CD1c-positive myeloid dendritic cell (primary cell): ENCODE data around the gene MTA1.

ENCODE experiments used
- DNase-seq: peaks from one replicate; pipeline ENCODE4 v3.0.0-alpha.2; 2016; ENCODE audit errors: extremely low spot score

The MTA1 gene

DNA sequence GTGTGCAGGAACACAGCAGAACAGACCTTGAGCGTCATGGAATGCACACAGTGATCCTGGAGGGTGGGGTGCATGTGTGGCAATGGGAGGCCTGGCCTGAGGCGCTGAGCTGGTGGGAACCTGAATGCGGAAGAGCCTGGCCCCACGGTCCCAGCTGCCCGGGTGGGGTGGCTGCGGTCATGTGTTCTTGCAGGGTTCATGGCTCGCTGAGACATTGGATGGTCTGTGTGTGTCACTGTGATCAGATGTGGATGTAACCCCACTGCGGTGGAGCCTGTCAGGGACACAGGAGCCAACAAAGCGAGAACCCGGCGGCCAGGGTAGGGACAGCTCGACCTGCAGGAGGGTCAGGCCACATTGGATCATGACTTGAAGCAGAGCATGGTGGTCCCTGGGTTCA is 23.2 kb downstream of the MTA1 start:
- DNase-seq: no peak

DNA sequence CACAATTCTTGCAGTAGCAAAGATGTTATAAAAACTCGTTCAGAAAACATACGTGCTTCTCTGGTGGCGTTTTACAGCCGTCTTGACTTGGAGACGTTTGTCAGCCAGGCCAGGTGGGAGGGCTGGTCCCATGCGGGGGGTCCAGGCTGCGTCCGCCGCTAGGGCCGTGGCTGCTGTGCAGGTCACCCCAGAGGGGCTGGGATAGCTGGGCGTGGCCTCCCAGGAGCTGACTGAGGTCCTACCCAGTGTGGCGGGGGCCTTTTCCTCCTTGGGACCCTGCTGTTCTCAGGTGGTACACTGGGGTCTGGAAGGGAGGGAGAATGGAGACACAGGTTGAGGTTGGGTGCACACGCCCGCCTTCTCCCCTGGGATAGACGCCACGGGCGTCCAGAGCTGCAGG is 25.2 kb downstream of the MTA1 start:
- no peak for DNase-seq

GRCh38 chr14:105445290-105445689 is 25.7 kb downstream of the MTA1 start:
- no peak for DNase-seq

- DNase-seq: no peak
Observed at GRCh38 chr14:105445901-105446845, 26.5 kb downstream of the MTA1 start.

DNA sequence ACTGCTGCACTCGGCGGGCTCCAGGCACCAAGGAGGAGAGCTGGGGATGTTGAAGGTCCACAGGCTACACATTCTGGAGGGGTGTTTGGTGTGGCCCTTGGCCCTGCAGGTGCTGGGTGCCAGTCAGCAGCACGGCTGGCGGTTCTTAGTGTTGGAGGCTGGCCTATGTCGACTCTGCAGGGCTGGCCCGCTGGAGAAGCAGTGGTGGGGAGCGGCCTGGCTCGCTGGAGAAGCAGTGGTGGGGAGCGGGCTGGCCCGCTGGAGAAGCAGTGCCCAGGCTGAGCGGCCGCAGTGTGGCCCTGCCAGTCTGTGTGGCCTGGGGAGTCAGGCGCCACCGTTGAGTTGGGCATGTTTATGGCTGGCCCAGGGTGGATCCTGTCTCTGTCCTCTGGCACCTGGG is 27.3 kb downstream of the MTA1 start:
- DNase-seq: no peak

GRCh38 chr14:105447651-105448640 is 28.3 kb downstream of the MTA1 start:
- DNase-seq: no peak

DNA sequence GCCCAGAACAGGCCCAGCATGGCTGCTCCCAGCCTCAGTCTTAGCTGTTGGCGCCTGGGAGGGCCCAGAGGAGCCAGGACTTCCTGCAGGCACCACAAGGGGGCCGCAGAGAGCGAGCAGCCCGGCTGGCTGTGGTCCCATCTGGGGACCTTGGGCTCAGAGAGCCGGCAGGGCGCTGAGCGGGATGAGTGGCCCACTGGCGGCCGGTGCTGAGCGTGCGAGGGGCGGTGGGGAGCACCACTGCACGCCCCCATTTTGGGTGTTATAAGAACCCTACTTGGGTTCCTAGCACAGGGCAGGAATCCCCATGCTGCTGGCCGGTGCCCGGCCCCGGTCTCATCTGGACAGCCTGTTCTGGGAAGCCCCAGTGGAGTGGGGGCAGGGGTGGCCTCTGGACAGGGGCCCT is 29.1 kb downstream of the MTA1 start:
- peak; percentile 66 for DNase-seq

DNA sequence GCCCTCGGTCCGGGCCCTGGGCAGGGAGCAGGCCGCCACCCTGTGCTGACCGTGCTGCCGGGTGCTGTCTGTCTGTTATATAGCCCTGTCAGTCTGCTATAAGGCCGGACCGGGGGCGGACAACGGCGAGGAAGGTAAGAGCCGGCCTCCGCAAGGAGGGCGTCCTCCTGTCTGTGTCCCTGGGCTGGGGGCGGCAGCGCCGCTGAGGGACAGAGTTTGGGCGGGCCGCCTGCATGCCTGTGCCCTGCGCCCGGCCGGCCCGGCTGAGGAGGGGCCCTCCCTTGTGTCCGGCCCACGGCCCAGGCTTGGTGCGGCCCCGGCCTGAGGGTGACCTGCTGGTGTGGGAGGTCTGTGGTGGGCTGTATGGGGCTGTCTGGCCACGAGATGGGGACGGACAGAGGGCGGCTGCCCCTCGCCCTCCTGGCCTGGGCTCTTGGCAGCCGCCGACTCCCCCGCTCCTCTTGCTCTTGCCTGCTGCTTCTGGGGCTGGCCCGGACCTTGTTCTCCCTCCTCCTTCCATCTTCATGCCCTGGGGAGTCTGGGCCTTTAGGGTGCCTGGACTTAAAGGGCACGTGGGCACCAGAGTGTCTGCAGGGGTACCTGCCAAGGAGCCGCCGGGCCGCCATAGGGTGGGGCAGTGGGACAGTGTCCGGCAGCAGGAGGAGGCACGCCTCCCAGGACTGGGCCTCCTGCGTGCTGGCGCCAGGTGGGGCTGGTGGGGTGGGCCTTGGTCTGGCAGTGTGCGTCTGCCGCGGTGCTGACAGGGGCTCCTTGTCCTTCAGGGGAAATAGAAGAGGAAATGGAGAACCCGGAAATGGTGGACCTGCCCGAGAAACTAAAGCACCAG is 29.9 kb downstream of the MTA1 start:
- no peak for DNase-seq

GRCh38 chr14:105450123-105450505 is 30.5 kb downstream of the MTA1 start:
- DNase-seq: no peak

GRCh38 chr14:105450864-105451720 is 31.5 kb downstream of the MTA1 start:
- DNase-seq: no peak

DNA sequence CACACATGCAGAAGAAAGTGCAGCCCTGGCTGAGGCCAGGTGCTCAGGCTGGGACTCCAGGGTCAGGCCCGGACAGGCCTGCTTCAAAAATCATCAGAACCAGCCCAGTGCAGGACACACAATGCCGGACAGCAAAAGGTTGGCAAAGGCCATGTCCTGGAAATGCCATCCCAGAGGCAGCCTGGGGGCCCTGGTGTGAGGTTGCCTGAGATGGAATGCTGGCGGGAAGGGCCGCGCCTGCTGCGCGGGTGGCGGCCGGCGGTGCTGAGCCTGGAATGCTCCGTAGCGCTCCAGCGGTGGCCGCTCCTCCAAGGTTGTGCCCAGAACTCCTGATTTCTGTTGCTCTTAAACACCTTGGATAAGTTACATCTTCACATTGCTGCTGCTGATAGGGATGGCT is 33.3 kb downstream of the MTA1 start:
- DNase-seq: no peak

DNA sequence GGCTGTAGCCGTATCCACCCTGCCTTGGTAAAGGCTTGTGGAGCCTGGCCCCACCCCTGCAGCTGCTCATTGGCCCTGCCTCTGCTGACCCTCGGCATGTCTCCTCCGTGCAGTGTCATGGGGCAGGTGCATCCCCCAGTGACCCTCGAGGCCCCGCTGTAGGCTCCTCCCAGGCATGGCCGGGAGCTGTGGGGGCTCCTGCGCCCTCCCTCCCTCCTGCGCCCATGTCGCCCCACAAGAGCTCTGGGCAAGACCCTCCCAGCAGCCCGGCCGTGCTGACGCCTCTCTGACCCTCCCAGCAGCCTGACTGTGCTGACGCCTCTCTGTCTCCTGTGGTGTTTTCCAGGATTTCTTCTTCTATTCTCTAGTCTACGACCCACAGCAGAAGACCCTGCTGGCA is 34.2 kb downstream of the MTA1 start:
- DNase-seq: no peak

- DNase-seq: no peak
Observed at GRCh38 chr14:105455086-105455640, 35.5 kb downstream of the MTA1 start.

DNA sequence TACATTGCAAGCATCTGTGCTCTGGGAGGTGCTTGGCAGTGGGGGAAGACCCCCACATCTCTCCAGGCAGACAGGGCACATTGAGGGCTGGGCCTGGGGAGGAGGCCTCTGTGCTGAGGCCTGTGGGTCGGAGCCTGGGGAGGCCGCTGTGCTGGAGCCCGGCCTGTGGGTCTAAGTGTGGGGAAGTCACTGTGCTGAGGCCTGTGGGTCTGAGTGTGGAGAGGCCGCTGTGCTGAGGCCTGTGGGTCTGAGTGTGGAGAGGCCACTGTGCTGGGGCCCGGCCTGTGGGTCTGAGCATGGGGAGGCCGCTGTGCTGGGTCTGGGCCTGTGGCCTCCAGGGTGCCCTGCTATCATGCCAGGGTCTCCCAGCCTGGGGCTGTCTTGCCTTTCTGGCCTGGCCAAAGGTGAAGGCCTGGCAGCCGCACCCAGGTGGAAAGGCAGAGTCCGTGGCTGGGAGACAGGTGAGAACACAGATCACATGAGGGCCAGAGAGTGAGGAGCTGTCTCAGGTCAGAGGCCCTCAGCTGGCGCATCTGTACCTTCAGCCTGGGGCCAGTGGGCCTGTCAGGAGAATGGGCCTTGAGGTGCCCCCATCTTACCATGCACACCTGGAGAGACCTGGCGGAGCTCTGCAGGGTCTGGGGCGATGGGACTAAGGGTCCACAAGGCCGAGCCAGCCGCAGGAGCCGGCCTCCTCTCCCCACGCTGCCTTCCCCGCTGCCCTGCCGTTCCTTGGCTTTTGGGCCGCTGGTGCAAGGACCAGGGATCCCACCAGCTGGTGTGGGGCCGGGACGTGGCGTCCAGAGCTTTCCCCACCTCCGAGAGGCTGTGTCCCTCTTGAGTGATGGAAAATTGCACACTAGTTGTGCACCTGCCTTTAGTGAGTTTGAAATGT is 36.4 kb downstream of the MTA1 start:
- DNase-seq: no peak

- no peak for DNase-seq
Observed at GRCh38 chr14:105456736-105457617, 37.4 kb downstream of the MTA1 start.

- DNase-seq: no peak
Observed at GRCh38 chr14:105458010-105458409, 38.4 kb downstream of the MTA1 start.

DNA sequence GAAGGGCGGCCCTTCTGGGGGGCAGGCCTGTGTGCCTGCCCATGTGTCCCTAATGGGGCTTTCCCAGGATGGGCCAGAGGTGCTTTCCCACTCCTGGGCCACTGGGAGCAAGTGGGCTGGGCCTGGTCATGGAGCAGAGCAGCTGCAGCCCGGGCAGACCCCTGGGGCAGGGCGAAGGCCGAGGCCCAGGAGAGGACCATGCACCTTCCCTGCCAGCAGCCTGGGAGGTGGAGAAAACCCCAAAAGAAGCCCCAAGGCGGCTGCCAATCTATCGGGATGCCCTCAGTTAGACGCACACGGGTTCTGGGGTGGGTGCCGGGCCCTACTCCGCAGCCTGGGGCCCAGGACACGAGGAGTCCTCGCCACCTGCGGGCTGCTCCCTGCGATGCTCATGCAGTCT is 38.9 kb downstream of the MTA1 start:
- no peak for DNase-seq

GRCh38 chr14:105460116-105460515 is 40.5 kb downstream of the MTA1 start:
- DNase-seq: no peak
